PC-9 (cell line): ENCODE data around the gene ID4. TPM values are rescaled to one million over a fixed set of nuclear protein-coding genes. Genes with fewer than 3 reads are reported as not detected.

Source experiments
- BruUV-seq: library from RNA; stranded (reverse); fragments of 400-500 nt; replicated peaks from 2 replicates; lab custom pipeline; 2021; lab: Mats Ljungman, UMichigan
- CTCF ChIA-PET: fragments of 300-600 bp; sonication (Branson Sonifier 250); formaldehyde crosslinking; loops from one replicate; lab custom pipeline; 2022; ENCODE audit warnings: antibody characterized with exemption; lab: Charles Lee
- POLR2A ChIA-PET: fragments of 300-600 bp; sonication (Branson Sonifier 250); formaldehyde crosslinking; loops from one replicate; lab custom pipeline; 2022; ENCODE audit warnings: antibody characterized with exemption; ENCODE audit not compliant: unreplicated experiment; lab: Charles Lee
- DNase-seq, 2 experiments: peaks; one replicate each; pipeline versions ENCODE4 v3.0.0 to v3.0.0-alpha.2; 2015 to 2022; ENCODE audit warnings: mixed read lengths in 1 of 2
- H2AFZ ChIP-seq: fragments of 200-600 bp; sonication (generic); 2 replicates; pipeline ENCODE4 v1.8.1; 2017; ENCODE audit warnings: antibody characterized with exemption
- H3F3A ChIP-seq: fragments of 200-600 bp; sonication (generic); 2 replicates; pipeline ENCODE4 v1.8.1; 2017; ENCODE audit warnings: antibody characterized with exemption, mild to moderate bottlenecking, low read depth; ENCODE audit not compliant: insufficient read depth
- H3K27ac ChIP-seq: fragments of 200-600 bp; sonication (generic); 2 replicates; pipeline ENCODE4 v1.6.1; 2016; ENCODE audit warnings: mixed run types
- H3K27me3 ChIP-seq: fragments of 200-600 bp; sonication (generic); 2 replicates; pipeline ENCODE4 v1.6.1; 2016; ENCODE audit warnings: low read depth, mixed run types; ENCODE audit not compliant: insufficient read depth
- H3K36me3 ChIP-seq: fragments of 200-600 bp; sonication (generic); 2 replicates; pipeline ENCODE4 v1.6.1; 2016; ENCODE audit warnings: low read depth, mixed run types
- H3K4me1 ChIP-seq: fragments of 200-600 bp; sonication (generic); replicated peaks from 2 replicates; pipeline ENCODE4 v1.6.1; 2016; ENCODE audit warnings: mixed run types; ENCODE audit not compliant: insufficient read depth
- H3K4me2 ChIP-seq: fragments of 200-600 bp; sonication (generic); 2 replicates; pipeline ENCODE4 v1.6.1; 2017; ENCODE audit warnings: mixed run types
- H3K4me3 ChIP-seq: fragments of 200-600 bp; sonication (generic); 2 replicates; pipeline ENCODE4 v1.6.1; 2016; ENCODE audit warnings: mixed run types
- H3K79me2 ChIP-seq: fragments of 200-600 bp; sonication (generic); 2 replicates; pipeline ENCODE4 v1.6.1; 2017; ENCODE audit warnings: low read depth, mixed run types
- H3K9me2 ChIP-seq: fragments of 200-600 bp; sonication (generic); 2 replicates; pipeline ENCODE4 v1.8.1; 2017; ENCODE audit warnings: mild to moderate bottlenecking; ENCODE audit not compliant: insufficient read depth
- H3K9me3 ChIP-seq: fragments of 200-600 bp; sonication (generic); 2 replicates; pipeline ENCODE4 v1.8.1; 2016; ENCODE audit warnings: low read depth; ENCODE audit not compliant: insufficient read depth
- H4K20me1 ChIP-seq: fragments of 200-600 bp; sonication (generic); 2 replicates; pipeline ENCODE4 v1.8.1; 2017; ENCODE audit not compliant: insufficient read depth
- EZH2 ChIP-seq: fragments of 200-600 bp; sonication (generic); IDR thresholded peaks from 2 replicates; pipeline ENCODE4 v1.8.0; 2017; ENCODE audit warnings: antibody characterized with exemption, low read depth
- intact Hi-C: fragments of 100-400 bp; cut with micrococcal nuclease; formaldehyde crosslinking; loops from one replicate; pipeline ENCODE4 v1.10.0; 2022; ENCODE audit not compliant: unreplicated experiment
- total RNA-seq: library from RNA; stranded (reverse); gene quantifications from 2 replicates; pipeline ENCODE4 v1.2.3, GENCODE V29; 2021
- TF ChIP-seq, protein P1 (sequence below): fragments of 200-600 bp; sonication (generic); conservative IDR thresholded peaks from 2 replicates; pipeline ENCODE4 v1.6.1; 2017; ENCODE audit warnings: mixed run types, antibody characterized with exemption, mild to moderate bottlenecking, moderate library complexity

Gene ID4
- total RNA-seq, 1 experiment from 2014 or later, result 4.4 TPM

DNA sequence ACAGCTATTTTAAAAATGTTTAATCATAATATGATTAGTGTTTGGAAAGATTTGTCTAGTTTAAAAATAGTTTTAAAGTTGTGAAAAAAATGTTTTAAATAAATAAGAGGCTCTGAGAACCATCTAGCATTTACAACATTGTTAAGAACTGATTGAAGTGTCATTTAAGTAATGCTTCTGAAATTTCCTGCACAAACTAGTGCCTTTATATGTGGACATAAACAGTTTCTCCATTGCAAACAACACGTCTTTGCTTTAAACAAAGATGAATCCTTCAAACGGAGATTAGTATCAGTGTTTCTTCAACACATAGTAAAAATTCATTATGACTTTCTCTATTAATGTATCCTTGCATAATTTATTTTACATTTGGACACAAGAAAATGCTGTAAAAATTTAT is 45.9 kb upstream of the ID4 start:
- intact Hi-C loops, result no loop called here
- CTCF ChIA-PET, result no interaction called here
- H3K9me2 ChIP-seq, result no peaks in the 10 kb centered on the region

DNA sequence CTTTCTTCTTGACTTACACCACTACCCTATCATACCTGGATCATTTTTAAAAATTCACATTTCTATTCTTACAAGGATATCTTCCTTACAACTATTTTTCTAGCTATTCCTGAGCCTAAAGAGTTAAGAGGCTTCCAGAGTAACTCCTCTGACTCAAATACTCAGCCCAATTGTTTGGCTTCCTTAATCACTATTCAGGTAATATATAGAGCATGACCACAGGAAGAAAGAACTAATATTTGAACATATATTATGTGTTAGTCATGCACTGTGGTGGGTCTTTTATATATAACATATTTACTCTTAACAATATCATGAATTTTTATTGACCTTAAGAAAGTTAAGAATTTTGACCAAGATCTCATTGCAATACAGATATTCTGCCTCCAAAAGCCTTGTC is 42.0 kb upstream of the ID4 start:
- Histone ChIP-seq H3K27me3 (no peaks in the 10 kb centered on the region), H3K4me1 (peaks cover 8% of the 10 kb centered on the region; the same call in 1 of the 2 replicates), H3K9me2 (no peaks in the 10 kb centered on the region), H4K20me1 (no peaks in the 10 kb centered on the region), H3K36me3 (no peaks in the 10 kb centered on the region), H3K4me2 (no peak overlapping the region), H3K79me2 (no peaks in the 10 kb centered on the region), H3F3A (no peaks in the 10 kb centered on the region), H3K9me3 (no peaks in the 10 kb centered on the region; the same call in none of the 2 replicates), H2AFZ (no peak overlapping the region), H3K4me3 (no peak overlapping the region), H3K27ac (no peak overlapping the region)
- ChIA-PET POLR2A (no interaction called here), CTCF (no interaction called here)
- intact Hi-C loops, result no loop called here
- no peak for TF ChIP-seq EZH2
- TF ChIP-seq, protein P1, sequence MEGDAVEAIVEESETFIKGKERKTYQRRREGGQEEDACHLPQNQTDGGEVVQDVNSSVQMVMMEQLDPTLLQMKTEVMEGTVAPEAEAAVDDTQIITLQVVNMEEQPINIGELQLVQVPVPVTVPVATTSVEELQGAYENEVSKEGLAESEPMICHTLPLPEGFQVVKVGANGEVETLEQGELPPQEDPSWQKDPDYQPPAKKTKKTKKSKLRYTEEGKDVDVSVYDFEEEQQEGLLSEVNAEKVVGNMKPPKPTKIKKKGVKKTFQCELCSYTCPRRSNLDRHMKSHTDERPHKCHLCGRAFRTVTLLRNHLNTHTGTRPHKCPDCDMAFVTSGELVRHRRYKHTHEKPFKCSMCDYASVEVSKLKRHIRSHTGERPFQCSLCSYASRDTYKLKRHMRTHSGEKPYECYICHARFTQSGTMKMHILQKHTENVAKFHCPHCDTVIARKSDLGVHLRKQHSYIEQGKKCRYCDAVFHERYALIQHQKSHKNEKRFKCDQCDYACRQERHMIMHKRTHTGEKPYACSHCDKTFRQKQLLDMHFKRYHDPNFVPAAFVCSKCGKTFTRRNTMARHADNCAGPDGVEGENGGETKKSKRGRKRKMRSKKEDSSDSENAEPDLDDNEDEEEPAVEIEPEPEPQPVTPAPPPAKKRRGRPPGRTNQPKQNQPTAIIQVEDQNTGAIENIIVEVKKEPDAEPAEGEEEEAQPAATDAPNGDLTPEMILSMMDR, result no peak
- DNase-seq, result no peak
- BruUV-seq, result no TSS peak

More for the DNA sequence above, 45.9 kb upstream of the ID4 start:
- Histone ChIP-seq H3F3A (no peaks in the 10 kb centered on the region), H3K9me3 (no peaks in the 10 kb centered on the region), H4K20me1 (no peaks in the 10 kb centered on the region), H3K27ac (no peak overlapping the region), H3K4me3 (no peak overlapping the region), H3K27me3 (no peaks in the 10 kb centered on the region), H3K4me2 (no peak overlapping the region), H3K4me1 (peaks cover 8% of the 10 kb centered on the region; the same call in 1 of the 2 replicates), H2AFZ (no peak overlapping the region), H3K36me3 (no peaks in the 10 kb centered on the region), H3K79me2 (no peaks in the 10 kb centered on the region)
- no peak for DNase-seq
- BruUV-seq, result no TSS peak
- POLR2A ChIA-PET, result interaction anchor here (0.7 kb wide), 1 partner anchor 545 kb away, joined by 4 read pairs; no protein-coding TSS in a partner anchor
- TF ChIP-seq, protein P1, result no peak
- no peak for TF ChIP-seq EZH2

DNA sequence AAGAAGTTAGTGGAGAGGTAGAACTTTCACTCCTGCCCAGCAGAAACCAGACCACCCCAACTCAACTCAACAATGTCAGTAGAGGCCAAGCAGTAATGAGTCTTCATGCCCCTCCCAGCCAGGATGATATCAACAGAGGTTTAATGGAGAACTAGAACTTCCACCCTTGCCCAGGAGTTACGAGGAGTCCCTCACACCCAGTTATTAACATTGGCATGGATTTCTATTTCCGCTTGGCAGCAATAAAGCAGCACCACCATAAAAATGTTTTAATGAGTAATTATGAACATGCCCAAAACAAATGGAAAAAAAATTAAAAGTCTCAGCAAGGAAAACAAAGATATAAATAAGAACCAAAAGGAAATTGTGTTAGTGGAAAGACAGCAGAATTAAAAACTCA is 40.7 kb upstream of the ID4 start:
- no peaks in the 10 kb centered on the region for H3K9me2 ChIP-seq
- H4K20me1 ChIP-seq, result no peaks in the 10 kb centered on the region
- intact Hi-C loops, result no loop called here
- no peak overlapping the region for H3K27ac ChIP-seq
- ChIA-PET CTCF (no interaction called here), POLR2A (no interaction called here)
- no peaks in the 10 kb centered on the region for H3F3A ChIP-seq
- H3K27me3 ChIP-seq, result no peaks in the 10 kb centered on the region
- H3K4me2 ChIP-seq, result no peak overlapping the region
- no peak for DNase-seq
- H3K4me1 ChIP-seq, result peaks cover 8% of the 10 kb centered on the region; the same call in 1 of the 2 replicates
- TF ChIP-seq, protein P1, result no peak
- no peak for TF ChIP-seq EZH2
- H3K79me2 ChIP-seq, result no peaks in the 10 kb centered on the region
- H3K36me3 ChIP-seq, result no peaks in the 10 kb centered on the region
- no peak overlapping the region for H2AFZ ChIP-seq
- BruUV-seq, result no TSS peak
- H3K9me3 ChIP-seq, result no peaks in the 10 kb centered on the region; the same call in none of the 2 replicates
- no peak overlapping the region for H3K4me3 ChIP-seq
